Left lung (tissue), 10 donors: ENCODE measurements around the gene APBA2. TPM values are rescaled to one million over a fixed set of nuclear protein-coding genes. Genes with fewer than 3 reads are reported as not detected.

Source experiments
- ATAC-seq: fragments of 200-7000 bp; cut with Tn5 transposase; one replicate; pipeline ENCODE4 v1.9.1; 2020; ENCODE audit warnings: moderate library complexity
- DNase-seq, 4 donors: peaks; one replicate each; pipeline ENCODE4 v3.0.0-alpha.2; 2013 to 2020
- H3K27ac ChIP-seq, 2 donors: fragments of 200-600 bp; sonication (generic) in 1 of 2; one replicate each; pipeline versions ENCODE4 v1.5.0 to v1.8.0; 2020 to 2021
- H3K27me3 ChIP-seq, 2 donors: fragments of 200-600 bp; sonication (generic) in 1 of 2; one replicate each; pipeline versions ENCODE4 v1.5.0 to v1.8.0; 2020 to 2021
- H3K36me3 ChIP-seq, 2 donors: fragments of 200-600 bp; sonication (generic) in 1 of 2; one replicate each; pipeline versions ENCODE4 v1.5.0 to v1.8.0; 2020 to 2021
- H3K4me1 ChIP-seq, 2 donors: fragments of 200-600 bp; one replicate each; pipeline ENCODE4 v1.8.0; 2021
- H3K4me3 ChIP-seq, 2 donors: fragments of 200-600 bp; sonication (generic) in 1 of 2; one replicate each; pipeline versions ENCODE4 v1.5.0 to v1.8.0; 2020 to 2021; ENCODE audit warnings: mild to moderate bottlenecking in 1 of 2
- H3K9me3 ChIP-seq, 2 donors: fragments of 200-600 bp; sonication (generic) in 1 of 2; one replicate each; pipeline versions ENCODE4 v1.5.0 to v1.8.0; 2020 to 2021
- intact Hi-C, 2 donors: fragments of 100-400 bp; cut with DNase I; formaldehyde crosslinking; loops; one replicate each; pipeline versions ENCODE4 v1.11.2 to v1.14.2; 2022
- polyA plus RNA-seq, 6 donors: library from polyadenylated mRNA; unstranded; fragments of 120-200 nt; gene quantifications; one replicate each; pipeline ENCODE4 v1.2.1, GENCODE V29; 2013; ENCODE audit not compliant: insufficient read length in 6 of 6
- total RNA-seq, 2 donors: library from RNA; stranded (reverse); fragmentation: NEBNext Ultra II Directional; extraction: Animal tissue kit (Norgen Biotek cat#: 25700); gene quantifications; one replicate each; pipeline ENCODE4 v1.2.1, GENCODE V29; 2021
- TF ChIP-seq, protein P1 (sequence below), 2 donors: fragments of 200-600 bp; sonication (generic) in 1 of 2; IDR thresholded peaks; one replicate each; pipeline versions ENCODE4 v1.5.0 to v1.8.0; 2021; ENCODE audit warnings: antibody characterized with exemption in 2 of 2
- donor health status: DM: no; HTN: yes; CAD: no.
- donor health status: DM: no; HTN: no; CAD: no.

APBA2 gene
- total and polyA plus RNA-seq, 8 donors = 3.9 to 18.4 (median 11.1) TPM

- Histone ChIP-seq H3K36me3 (no peaks in the 10 kb centered on the region), H3K4me1 (no peaks in the 10 kb centered on the region), H3K27ac (no peak overlapping the region), H3K4me3 (no peak overlapping the region), H3K27me3 (no peaks in the 10 kb centered on the region), H3K9me3 (no peaks in the 10 kb centered on the region)
- DNase-seq = no peak
- intact Hi-C loops = no loop called here
- TF ChIP-seq, protein P1, sequence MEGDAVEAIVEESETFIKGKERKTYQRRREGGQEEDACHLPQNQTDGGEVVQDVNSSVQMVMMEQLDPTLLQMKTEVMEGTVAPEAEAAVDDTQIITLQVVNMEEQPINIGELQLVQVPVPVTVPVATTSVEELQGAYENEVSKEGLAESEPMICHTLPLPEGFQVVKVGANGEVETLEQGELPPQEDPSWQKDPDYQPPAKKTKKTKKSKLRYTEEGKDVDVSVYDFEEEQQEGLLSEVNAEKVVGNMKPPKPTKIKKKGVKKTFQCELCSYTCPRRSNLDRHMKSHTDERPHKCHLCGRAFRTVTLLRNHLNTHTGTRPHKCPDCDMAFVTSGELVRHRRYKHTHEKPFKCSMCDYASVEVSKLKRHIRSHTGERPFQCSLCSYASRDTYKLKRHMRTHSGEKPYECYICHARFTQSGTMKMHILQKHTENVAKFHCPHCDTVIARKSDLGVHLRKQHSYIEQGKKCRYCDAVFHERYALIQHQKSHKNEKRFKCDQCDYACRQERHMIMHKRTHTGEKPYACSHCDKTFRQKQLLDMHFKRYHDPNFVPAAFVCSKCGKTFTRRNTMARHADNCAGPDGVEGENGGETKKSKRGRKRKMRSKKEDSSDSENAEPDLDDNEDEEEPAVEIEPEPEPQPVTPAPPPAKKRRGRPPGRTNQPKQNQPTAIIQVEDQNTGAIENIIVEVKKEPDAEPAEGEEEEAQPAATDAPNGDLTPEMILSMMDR (IDR thresholded peaks at IDR 0.05) = no peak
- no peak for ATAC-seq
Measured at GRCh38 chr15:28927043-28927442, 41.3 kb downstream of the APBA2 start.

DNA sequence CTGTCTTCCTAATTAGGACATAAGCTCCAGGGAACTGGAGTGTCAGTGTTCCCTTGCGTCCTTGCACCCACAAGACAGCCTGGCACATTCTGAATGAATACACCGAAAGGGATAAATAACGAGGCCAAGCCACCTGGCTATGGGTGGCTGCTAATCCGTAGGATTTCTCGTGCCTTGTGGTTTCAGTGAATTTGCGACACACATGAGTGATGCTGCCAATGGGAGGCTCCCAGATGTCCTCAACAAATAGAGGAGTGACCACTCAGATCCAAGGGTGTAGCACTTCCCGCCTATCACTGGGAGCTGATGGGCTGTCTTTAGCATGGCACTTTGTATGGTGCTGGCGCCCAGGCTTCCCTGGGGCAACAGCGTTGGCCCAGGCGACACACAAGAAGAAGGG is 43.4 kb downstream of the APBA2 start:
- no peak for ATAC-seq
- H3K4me3 ChIP-seq = no peak overlapping the region

GRCh38 chr15:28930011-28930410 is 44.2 kb downstream of the APBA2 start:
- Histone ChIP-seq H3K4me3 (no peak overlapping the region), H3K4me1 (no peaks in the 10 kb centered on the region), H3K9me3 (no peaks in the 10 kb centered on the region), H3K27ac (no peak overlapping the region), H3K27me3 (no peaks in the 10 kb centered on the region), H3K36me3 (no peaks in the 10 kb centered on the region)
- DNase-seq (no peak), ATAC-seq (no peak)
- TF ChIP-seq, protein P1 (IDR thresholded peaks at IDR 0.05) = no peak
- intact Hi-C loops = no loop called here

More for the DNA sequence above, 43.4 kb downstream of the APBA2 start:
- H3K27ac ChIP-seq = no peak overlapping the region
- H3K27me3 ChIP-seq = no peaks in the 10 kb centered on the region
- H3K4me1 ChIP-seq = no peaks in the 10 kb centered on the region
- TF ChIP-seq, protein P1 (IDR thresholded peaks at IDR 0.05) = no peak
- intact Hi-C loops = no loop called here
- DNase-seq = no peak
- no peaks in the 10 kb centered on the region for H3K9me3 ChIP-seq
- H3K36me3 ChIP-seq = no peaks in the 10 kb centered on the region

- H3K9me3 ChIP-seq = no peaks in the 10 kb centered on the region
- no peak for DNase-seq
- H3K4me3 ChIP-seq = no peak overlapping the region
- no peak overlapping the region for H3K27ac ChIP-seq
- intact Hi-C loops = no loop called here
- no peaks in the 10 kb centered on the region for H3K27me3 ChIP-seq
- TF ChIP-seq, protein P1 (IDR thresholded peaks at IDR 0.05) = no peak
- H3K4me1 ChIP-seq = no peaks in the 10 kb centered on the region
- ATAC-seq = no peak
- H3K36me3 ChIP-seq = no peaks in the 10 kb centered on the region
Measured at GRCh38 chr15:28930476-28931291, 44.9 kb downstream of the APBA2 start.

DNA sequence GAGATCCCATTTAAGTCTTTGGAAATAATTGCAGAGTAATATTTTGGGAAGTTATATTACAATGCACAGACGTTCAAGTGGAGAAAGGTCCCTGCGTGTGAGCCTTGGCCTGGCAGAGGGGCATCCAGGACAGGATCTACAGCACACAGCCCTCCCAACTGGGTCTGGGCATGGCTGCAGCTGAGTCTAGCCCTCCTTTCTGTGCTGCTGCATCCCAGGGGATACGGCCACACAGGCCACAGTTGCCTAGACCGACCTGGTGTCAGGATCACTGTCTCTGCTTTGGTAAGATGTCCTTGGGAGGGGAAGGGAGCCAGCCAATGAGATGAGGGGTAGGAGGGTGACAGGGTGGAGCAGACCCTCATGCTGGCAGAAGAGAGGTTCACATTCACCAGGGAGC is 46.1 kb downstream of the APBA2 start:
- ATAC-seq (no peak), DNase-seq (no peak)
- no peaks in the 10 kb centered on the region for H3K27me3 ChIP-seq
- H3K4me3 ChIP-seq = no peak overlapping the region
- H3K27ac ChIP-seq = no peak overlapping the region
- intact Hi-C loops = no loop called here
- no peaks in the 10 kb centered on the region for H3K36me3 ChIP-seq
- H3K9me3 ChIP-seq = no peaks in the 10 kb centered on the region
- TF ChIP-seq, protein P1 (IDR thresholded peaks at IDR 0.05) = no peak
- no peaks in the 10 kb centered on the region for H3K4me1 ChIP-seq
